M059J (cell line): ENCODE data around the gene OR9Q1. TPM values are rescaled to one million over a fixed set of nuclear protein-coding genes. Genes with fewer than 3 reads are reported as not detected.
"Not testable (repeated sequence)": the region's sequence is repeated elsewhere in the genome, so short reads cannot be mapped to it uniquely, and the experiment has no call there.

Experiments used
- DNase-seq: peaks from one replicate; pipeline ENCODE4 v3.0.0-alpha.2; 2012; ENCODE audit warnings: low read depth
- total RNA-seq: library from RNA; depleted of rRNA; stranded (reverse); fragments of >200 nt; shearing (Covaris generic); gene quantifications from 2 replicates; pipeline ENCODE4 v1.2.3, GENCODE V29; 2014; rRNA removed

The OR9Q1 gene, protein sequence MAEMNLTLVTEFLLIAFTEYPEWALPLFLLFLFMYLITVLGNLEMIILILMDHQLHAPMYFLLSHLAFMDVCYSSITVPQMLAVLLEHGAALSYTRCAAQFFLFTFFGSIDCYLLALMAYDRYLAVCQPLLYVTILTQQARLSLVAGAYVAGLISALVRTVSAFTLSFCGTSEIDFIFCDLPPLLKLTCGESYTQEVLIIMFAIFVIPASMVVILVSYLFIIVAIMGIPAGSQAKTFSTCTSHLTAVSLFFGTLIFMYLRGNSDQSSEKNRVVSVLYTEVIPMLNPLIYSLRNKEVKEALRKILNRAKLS
- not detected in 2 replicates for total RNA-seq

DNA sequence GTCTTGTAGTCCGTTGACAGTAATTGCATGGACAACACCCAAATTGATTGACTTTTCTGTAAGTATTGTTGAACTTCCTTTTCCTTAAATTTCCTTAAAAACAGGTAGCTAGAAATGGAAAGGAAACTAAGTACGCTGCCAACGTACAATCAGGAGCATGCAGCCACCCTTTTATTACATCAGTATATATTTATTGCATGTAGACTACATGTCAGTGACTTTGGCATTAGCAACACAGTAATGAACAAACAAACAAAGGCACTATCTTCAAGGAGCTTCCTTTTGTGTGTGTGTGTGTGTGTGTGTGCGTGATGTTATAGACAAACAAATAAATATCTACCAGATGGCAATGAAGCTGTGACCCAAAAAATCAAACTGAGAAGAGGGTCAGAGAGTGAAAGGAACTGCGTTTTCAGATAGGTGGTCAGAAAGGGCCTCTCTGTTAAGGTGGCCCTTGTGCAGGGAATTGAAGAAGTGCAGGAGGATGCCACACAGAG is at the start of gene OR9Q1:
Gene OR9Q1 (plus strand): TSS at position 447 of the 497 bp plus-strand sequence. CDS start 155,564 bp downstream, outside the sequence.
- DNase-seq = no peak

DNA sequence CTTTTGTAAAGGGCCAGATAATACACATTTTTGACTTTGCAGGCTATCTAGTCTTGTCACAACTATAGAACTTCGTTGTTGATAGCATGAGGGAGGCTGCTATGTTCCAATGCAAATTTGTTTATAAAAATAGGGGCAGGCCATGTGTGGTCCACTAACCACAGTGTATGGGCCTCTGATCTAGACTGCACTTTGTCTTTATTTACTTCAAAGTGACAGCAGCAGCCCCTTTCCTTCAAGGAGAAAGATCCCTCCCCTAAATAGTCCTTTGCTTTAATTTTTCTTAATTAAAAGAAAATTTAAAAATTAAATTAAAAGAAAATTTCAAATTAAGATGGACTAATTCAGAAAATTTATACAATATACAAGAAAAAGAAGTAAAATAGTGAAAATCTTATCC is 49.5 kb upstream of the OR9Q1 start:
- DNase-seq = no peak

DNA sequence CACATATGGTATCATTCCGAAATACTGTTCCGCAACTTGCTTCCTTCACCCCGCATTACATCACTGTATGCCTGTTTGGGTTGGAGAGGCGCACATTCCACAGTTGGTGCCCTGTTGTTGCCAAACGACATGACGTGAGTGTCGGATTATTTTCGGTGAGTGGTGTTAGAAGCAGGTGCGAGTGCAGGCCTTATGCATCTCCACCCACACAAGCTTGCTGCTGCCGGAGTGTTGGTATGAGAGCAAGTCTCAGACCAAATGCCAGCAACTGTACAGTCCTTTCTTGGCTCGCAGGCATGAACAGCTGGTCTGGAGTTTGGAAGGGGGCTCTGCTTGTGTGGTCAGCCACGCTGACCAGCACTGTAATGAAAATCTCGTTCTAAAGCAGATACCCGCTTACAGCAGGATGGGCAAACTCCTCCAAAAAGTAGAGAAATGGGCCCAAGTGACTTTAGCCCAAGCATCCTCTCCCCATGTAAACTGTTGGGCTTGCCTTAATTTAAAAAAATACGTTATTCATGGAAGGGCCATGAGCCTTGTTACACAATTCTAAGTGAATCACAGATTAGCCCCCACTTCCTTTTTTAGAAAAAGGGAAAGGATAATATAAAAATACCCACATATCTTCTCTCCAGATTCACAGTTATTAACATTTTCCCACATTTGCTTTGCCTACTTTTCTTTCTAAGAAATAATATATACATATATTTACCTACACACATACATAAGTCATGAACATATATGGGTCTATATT is 48.7 kb upstream of the OR9Q1 start:
- DNase-seq = no peak

DNA sequence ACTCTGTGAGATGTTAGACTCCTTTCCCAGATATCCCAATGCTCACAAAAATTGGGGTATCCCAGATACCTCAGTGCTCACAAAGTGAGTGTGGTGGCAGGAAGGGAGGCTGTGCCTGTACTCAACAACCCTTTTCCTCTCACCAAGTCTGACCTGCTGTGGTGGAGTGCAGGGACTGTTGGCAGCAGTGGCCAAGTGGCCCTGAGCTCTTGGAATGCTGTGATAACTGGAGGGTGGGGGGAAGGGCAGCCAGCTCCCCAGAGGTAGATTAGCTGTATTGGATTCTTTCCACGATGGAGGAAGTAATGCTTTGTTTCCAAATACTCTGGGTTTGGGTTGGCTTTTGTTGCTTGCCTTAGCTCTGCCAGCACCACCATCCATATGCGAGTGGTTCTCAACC is 46.0 kb upstream of the OR9Q1 start:
- no peak for DNase-seq

DNA sequence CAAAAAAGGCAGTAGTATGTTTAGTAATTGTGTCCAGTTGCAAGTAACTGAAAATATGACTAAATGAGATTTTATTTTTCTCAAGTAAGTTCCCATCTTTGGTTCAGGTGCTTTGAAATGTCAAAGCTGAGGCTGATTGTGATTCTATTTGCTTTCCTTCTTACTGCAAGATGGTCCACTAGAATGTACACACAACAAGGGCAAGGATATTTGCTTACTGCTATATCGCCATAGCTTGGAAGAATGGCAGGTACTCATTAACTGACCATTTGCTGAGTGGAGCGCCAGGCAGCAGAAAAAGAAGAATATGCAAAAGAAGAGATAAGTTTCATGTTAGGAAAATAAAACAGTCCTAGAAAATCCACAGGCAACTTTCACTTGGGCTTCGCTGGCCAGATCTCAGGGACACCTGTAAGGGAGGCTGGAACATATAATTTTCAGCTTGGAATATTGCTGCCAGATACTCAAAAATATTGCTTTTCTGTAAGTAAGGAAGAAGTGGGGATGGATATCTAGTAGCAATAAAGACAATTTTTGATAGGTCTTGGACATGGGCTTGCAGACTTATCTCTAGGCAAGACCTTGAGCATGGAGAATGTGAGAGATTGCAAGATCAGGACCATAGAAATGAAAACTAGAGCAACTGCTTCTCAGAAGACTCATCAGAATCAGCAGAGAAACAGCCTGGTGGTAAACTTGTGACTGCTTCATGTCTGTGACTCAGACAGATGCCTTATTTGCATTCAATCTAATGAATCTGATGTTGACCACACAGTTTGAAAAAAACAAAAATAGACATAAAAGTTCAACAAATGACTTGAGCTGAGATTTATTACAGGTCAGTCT is 44.8 kb upstream of the OR9Q1 start:
- no peak for DNase-seq

DNA sequence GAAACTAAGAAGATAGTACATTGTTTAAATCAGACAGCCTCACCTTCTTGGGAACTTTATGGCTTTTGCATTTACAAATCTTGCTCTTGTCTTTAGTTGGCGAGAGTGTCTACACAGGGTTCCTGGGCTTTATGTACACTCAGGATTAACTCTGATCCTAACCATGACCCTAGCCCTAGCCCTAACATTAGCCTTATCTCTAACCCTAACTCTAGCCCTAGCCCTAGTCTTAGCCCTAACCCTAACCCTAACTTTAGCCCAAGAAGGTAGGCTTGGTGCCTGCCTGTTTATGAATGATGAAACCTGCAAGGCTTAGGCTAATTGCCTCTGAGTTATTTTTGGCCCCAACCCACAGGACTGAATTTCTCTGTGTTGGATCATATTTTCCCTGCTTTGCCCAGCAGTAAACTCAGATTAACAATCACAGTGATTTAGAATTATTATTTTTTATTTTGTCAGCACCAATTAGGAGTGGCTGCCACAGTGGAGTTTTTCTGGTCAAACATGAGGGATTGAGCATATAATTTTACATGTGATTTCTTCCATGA is 44.1 kb upstream of the OR9Q1 start:
- no peak for DNase-seq

DNA sequence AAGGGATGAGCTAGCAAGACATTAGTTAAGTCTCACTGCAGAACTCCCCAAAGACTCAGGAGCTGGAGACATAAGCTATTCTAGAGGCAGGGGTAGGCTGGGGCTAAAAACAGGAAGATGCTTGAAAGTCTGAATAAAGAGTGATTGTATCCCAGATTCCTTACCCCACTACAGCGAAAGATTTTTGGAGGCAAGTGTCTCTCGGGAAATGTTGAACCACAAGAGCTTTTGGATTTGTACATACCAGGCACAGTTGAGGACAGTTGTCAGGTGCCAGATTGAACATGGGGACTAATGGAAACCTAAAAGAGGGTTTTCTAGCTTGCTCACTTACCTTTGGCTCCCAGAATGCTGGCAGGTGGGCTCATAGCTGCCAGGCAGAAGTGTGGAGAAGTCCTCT is 43.5 kb upstream of the OR9Q1 start:
- DNase-seq = no peak

DNA sequence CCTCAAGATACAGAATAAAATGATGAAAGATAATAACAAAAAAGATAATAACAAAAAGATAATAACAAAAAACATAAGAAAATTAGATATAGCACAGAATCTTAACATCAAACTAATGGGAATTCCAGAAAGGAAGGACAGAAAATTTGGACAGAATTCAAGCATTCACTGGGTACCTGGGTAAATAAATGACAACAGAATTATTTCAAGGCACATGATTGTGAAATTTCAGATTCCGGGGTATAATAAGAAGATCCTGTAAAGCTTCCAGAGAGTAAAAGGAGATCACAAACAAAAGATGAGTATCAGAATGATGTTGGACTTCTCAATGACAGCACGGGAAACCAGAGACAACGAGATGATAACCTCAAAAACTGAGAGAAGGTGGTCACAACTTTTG is 42.1 kb upstream of the OR9Q1 start:
- DNase-seq = no peak

DNA sequence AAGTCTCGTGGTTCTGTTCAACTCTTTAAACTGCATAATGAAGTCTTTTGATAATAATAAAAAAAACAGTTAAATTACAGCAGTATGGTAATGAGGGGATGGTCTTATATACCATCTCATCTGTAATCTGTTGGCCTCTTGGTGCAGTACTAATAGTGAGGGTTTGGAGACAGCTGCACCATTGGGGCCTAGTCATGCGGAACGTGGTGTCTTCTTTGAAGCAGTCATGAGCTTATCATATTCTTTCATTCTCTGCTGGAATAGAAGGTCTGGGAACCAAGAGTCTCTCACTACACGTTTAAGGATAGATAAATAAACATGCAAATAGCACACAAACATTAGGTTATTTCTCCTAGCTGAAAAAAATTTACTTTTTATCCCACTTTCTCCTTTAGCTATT is 40.9 kb upstream of the OR9Q1 start:
- DNase-seq = no peak

DNA sequence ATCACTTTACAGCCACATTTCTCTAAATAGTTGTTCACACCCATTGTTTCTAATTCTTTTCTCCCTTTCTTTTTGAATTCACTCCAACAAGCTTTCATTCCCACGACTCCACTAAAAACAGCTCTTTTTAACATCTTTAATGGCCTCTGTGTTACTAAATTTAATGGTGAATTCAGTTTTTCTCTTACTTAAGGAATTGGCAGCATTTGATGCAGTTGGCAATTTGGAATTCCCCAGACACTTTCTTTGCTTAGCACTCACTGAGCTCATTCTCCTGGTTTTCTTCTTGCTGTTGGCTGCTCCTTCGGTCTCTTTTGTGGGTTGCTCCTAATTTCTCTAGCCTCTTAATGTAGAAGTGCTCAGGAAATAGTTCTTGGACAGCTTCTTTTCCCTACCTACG is 40.5 kb upstream of the OR9Q1 start:
- DNase-seq = no peak

DNA sequence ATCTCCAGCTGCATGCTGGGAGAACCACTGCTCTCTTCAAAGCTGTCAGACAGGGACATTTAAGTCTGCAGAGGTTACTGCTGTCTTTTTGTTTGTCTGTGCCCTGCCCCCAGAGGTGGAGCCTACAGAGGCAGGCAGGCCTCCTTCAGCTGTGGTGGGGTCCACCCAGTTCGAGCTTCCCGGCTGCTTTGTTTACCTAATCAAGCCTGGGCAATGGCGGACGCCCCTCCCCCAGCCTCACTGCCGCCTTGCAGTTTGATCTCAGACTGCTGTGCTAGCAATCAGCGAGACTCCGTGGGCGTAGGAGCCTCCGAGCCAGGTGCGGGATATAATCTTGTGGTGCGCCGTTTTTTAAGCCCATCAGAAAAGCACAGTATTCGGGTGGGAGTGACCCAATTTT is 24.2 kb upstream of the OR9Q1 start:
- not testable (repeated sequence) for DNase-seq

DNA sequence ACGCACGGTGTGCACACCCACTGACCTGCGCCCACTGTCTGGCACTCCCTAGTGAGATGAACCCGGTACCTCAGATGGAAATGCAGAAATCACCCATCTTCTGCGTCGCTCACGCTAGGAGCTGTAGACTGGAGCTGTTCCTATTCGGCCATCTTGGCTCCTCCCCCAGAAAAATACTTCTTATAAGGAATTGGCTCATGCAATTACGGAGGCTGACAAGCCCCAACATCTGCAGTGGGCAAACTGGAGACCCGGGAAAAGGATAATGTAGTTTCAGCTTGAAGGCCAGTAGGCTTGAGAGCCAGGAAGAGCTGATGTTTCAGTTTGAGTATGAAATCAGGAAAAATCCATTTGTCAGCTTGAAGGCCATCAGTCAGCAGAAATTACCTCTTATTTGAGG is 23.7 kb upstream of the OR9Q1 start:
- not testable (repeated sequence) for DNase-seq

DNA sequence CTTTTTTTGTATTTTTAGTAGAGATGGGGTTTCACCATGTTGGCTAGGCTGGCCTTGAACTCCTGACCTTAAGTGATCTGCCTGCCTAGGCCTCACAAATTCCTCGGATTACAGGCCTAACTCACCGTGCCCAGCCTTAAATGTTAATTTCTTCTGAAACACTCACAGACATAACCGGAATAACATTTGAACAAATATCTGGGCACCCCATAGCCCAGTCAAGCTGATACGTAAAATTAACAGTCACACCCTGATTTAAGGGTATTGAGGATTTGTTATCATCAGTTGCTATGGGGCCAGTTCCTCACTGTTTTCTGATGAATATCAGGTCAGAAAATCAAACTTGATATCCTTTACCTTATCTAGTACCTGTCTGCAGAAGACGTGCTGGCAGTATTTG is 23.0 kb upstream of the OR9Q1 start:
- DNase-seq = no peak

DNA sequence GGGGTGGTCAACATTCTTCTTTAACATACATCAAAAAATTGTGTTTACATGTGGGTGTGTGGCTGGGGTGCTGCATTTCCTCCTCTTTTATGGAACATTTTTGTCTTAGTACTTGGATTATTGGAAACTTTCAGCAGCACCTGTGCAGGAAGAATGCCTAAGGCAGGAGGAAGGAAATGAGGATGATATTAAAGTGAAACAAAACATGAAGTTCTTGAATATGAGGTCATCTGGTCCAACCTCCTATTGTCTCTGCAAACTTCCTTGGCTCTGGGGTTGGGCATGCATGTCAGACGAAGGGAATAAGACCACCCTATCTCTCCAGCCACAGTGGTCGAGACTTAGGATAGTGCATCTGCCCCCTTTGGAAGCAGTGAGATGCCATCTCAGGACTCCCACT is 20.6 kb upstream of the OR9Q1 start:
- no peak for DNase-seq

DNA sequence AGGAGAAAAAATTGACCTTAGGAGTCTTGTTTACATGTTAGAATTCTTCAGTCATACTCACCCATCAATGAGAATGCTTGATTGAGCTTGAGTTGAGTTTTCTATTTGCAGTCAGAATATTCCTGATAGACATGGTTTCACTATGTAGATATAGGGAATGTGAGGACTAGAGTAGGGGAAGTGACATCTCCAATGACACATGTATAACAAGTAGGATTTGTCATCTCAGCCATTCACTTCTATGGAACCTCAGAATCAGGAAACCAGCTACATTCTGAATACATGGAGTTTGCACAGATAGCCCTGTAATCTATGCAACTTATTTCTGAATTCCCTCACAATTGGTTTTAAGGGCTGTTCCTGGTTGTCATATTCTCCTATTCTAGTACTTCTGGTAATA is 20.1 kb upstream of the OR9Q1 start:
- DNase-seq = no peak

DNA sequence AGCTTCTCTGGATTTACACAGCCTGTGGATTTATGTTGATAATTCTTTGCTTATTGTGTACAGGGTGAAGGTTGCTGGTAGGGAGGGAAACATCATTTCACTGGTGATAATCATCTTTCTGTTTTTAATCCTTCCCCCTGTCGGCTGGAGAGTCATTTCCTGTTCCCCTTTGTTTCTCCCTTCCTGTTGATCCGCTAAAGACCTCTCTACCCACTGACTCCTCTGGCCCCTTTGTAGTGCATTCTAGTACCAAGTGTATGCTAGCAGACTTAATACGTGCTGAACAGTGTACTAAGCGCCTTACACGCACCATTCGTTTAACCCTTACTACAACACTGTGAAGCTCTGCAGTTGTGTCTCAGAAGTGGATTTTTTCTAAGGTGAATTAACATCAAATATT is 19.0 kb upstream of the OR9Q1 start:
- peak; percentile 3 for DNase-seq

DNA sequence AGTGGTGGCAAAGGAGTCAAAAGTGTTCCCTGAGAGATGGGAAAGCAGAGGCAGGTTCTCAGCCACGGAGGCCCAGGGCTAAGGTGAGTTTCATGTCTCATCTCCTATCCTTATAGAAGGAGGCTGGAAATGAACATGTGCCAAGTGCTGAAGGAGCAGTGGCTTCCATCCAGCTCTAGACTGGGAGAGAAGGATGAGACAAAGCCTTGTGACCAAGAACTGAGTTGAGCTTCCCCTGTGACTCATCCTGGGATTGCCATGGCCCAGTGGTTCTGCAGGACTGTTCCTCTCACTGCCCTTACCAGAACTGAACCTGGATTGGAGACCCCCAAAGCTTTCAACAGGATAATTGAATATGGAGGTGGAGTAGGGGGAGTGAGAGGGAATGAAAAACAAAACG is 16.7 kb upstream of the OR9Q1 start:
- peak; percentile 66 for DNase-seq

DNA sequence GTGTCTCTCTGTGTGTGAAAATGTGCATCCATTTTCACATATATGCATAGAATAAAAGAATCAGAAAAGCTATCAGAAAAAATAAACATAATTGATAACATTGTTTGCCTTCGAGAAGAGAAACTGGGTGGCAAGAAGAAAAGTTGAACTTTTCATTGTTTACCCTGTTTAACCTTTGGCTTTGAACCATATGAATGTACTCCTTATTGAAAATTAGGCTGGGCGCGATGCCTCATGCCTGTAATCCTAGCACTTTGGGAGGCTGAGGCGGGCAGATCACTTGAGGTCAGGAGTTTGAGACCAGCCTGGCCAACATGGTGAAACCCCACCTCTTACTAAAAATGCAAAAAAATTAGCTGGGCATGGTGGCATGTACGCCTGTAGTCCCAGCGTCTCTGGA is 11.9 kb upstream of the OR9Q1 start:
- no peak for DNase-seq

DNA sequence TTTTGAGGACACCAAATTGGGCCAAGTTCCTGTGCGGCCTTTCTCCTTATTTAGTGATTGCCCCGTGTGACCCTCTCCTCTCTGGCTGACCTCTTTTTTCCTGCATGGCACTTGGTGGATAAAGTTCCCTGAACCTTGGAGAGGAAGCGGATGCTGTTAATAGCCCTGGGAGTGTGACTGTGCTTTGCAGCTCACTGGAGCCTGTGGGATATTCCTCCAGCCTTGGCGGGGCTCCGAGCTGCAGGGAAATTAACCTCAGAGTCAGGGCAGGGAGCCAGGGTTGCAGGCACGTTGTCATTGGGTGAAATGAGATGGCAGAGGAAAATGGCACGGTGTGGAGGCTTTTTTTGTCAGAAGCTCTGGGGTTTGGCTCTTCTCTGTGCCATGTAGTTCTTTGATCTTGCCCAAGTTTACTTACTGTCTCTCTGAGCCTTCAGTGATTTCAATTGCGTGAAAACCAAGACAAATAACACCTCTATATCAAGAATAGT is 965 bp downstream of the OR9Q1 start:
- peak; percentile 93 for DNase-seq

DNA sequence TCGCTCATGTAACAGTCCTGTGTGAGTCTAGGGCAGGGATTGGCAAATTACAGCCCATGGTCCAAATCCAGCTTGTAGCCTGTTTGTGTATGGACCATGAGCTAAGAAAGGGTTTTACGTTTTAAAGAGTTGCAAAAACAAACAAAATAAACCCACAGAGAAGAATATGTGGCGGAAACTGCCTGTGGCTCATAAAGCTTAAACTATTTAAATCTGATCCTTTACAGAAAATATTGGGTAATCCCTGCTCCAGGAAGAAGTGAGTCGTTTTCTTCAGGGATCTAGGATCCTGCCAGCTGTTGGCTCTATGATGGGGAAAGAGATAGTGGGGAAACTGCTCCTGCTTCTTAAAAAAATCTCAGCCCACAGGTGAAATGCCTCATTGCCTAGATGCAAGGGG is 3.7 kb downstream of the OR9Q1 start:
- peak; percentile 46 for DNase-seq

DNA sequence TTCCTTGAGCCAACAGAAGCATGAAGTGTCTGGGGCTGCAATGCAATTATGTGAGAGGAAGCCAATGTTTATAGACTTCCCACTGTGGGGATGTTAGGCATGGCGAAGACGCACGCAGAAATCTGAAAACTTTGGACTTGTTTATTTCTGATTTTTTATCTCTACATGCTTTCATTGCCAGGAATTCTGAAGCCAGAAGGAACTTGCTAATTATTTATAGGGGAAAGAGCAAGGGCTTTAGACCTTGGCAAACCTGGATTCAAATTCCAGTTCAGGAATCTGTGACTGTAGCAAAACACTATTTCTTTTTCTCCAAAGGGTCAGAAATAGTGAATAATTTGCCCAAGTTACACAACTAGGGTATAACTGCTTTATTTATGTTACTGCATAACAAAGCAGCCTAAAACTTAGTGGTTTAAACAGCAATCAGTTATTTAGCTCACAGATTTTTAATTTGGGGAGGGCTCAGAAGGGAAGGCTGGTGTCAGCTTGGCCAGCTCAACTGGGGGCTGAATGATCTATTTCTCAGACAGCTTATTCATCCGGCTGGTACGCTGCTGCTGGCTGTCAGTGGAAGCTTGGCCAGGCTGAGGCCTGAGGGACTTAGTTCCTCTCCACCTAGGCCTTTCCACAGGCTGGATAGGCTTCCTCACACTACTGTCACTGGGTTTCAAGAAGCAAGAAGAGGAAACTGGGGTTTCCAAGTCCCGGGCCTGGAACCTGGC is 5.2 kb downstream of the OR9Q1 start:
- peak; percentile 7 for DNase-seq
